LNCAP (cell line): ENCODE results near the gene TMF1.

Experiments
- TF ChIP-seq, protein P1 (sequence below): fragments of 450-650 bp; IDR thresholded peaks from 2 replicates; pipeline ENCODE4 v1.5.1; 2017; ENCODE audit warnings: mild to moderate bottlenecking

TMF1 gene

GRCh38 chr3:69016901-69017300, 35.2 kb downstream of the TMF1 start:
- TF ChIP-seq, protein P1, sequence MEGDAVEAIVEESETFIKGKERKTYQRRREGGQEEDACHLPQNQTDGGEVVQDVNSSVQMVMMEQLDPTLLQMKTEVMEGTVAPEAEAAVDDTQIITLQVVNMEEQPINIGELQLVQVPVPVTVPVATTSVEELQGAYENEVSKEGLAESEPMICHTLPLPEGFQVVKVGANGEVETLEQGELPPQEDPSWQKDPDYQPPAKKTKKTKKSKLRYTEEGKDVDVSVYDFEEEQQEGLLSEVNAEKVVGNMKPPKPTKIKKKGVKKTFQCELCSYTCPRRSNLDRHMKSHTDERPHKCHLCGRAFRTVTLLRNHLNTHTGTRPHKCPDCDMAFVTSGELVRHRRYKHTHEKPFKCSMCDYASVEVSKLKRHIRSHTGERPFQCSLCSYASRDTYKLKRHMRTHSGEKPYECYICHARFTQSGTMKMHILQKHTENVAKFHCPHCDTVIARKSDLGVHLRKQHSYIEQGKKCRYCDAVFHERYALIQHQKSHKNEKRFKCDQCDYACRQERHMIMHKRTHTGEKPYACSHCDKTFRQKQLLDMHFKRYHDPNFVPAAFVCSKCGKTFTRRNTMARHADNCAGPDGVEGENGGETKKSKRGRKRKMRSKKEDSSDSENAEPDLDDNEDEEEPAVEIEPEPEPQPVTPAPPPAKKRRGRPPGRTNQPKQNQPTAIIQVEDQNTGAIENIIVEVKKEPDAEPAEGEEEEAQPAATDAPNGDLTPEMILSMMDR: no peak

DNA sequence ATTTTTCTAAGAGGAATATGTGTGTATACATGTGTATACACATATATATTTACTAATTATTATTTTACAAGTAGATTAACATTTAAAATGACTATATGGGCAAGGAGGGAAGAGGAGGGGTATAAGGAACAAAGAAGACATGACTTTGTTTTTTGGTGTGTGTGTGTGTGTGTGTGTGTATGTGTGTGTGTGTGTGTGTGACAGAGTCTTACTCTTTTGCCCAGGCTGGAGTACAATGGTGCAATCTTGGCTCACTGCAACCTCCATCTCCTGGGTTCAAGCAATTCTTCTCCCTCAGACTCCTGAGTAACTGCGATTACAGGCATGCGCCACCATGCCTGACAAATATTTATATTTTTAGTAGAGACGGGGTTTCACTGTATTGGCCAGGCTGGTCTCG, 36.0 kb downstream of the TMF1 start:
- TF ChIP-seq, protein P1: no peak

GRCh38 chr3:69014022-69014580, 38.0 kb downstream of the TMF1 start:
- TF ChIP-seq, protein P1: no peak

DNA sequence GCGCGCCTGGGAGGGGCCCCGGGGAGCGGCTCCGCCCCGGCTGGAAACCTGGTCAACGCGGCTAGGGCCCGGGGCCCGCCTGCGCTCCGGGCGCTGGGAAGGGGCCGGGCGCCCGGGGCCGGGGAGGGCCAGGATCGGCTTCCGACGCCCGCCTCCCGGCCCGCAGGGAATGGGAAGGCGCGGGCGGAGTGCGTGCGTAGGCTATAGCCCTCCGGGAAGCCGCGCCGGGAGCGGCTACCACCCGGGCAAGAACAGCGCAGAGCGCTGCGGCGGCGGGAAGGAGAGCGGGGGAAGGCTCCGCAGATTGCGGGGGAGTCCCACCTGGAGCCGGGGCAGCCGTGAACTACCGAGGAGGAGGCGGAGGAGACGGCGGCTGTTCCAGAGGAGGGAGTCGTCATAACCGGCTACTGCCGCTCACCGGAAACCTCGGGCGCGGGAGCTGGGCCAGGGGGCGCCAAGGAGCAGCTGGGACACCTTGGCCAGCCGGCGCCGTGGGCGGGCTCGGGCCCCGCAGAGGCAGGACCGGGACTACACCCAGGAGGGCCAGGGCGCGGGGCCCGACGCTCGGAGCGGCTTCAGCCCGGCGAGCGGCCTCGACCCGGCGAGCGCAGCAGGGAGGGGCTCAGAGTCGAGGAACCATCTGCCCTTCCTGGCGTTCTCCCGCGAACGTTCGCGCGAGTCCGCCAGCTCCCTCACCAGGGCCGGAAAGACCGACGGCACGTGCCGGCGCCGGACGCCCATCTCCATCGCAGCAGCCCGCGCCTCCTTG, 38.7 kb downstream of the TMF1 start, which contains the start of gene EOGT:
Gene EOGT (minus strand): TSS at position 432 of the 769 bp plus-strand sequence. CDS start 3,838 bp downstream, outside the sequence.
- TF ChIP-seq, protein P1: peak; percentile 70

DNA sequence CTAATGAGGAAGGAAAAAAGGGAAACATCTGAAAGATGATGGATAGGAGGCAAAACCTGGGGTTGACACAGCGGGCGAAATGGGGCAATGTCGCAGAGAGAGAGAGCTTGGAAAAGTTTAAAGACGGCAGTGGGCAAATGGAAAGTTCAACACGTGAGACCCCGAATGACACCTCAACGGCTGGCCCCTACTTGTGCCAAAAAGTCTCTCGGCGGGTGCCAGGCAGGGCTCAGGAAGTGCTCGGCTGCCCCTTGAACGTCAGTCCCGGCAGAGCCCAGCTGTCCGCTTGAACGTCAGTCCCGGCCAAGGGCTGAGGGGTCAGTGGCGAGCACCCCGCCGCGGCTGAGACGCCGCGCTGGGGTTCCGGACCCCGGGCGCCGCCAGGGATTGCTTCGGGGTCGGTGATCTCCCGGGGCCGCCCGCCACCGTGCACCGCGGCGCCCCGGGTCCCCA, 39.3 kb downstream of the TMF1 start:
- TF ChIP-seq, protein P1: no peak

GRCh38 chr3:69012100-69012799, 39.9 kb downstream of the TMF1 start:
- TF ChIP-seq, protein P1: no peak

DNA sequence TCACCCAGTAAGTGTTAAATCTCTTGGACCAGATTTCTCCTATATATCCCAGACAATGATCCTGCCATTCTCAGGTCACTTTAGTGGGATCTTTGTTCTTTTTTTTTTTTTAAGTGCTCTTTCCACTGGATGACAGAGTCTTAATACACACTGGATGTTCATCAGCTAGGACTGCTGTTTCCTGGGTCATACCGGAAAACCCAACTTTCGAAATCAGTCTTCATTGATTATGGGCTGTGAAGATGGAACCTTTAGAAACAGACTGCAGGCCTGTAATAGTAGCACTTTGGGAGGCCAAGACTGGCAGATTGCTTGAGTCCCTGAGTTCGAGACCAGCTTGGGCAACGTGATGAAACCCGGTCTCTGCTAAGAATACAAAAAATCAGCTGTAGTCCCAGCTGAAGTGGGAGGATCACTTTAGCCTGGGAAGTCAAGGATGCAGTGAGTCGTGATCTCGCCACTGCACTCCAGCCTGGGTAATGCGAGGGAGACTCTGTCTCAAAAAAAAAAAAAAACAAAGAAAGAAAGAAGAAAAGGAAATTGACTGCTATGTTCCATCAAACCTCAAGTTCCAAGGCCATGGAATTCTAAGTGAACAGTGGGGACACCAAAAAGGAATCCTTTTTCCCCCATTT, 40.9 kb downstream of the TMF1 start:
- TF ChIP-seq, protein P1: no peak
